GM18951 (cell line): ENCODE data around the gene MARCOL.
"Not testable (repeated sequence)": the region's sequence is repeated elsewhere in the genome, so short reads cannot be mapped to it uniquely, and the experiment has no call there.

Experiments
- POLR2A ChIP-seq: IDR thresholded peaks from 4 replicates; pipeline ENCODE4 v1.6.1; 2011; ENCODE audit warnings: mild to moderate bottlenecking; ENCODE audit not compliant: insufficient read length, insufficient read depth; ENCODE audit errors: extremely low read depth
- in situ Hi-C: fragments of 300-500 bp; cut with MboI; formaldehyde crosslinking; loops from one replicate; pipeline ENCODE4 v1.12.0; 2022; ENCODE audit warnings: low sequenced_read_pairs, mixed read lengths, inconsistent platforms; ENCODE audit not compliant: unreplicated experiment

MARCOL gene

DNA sequence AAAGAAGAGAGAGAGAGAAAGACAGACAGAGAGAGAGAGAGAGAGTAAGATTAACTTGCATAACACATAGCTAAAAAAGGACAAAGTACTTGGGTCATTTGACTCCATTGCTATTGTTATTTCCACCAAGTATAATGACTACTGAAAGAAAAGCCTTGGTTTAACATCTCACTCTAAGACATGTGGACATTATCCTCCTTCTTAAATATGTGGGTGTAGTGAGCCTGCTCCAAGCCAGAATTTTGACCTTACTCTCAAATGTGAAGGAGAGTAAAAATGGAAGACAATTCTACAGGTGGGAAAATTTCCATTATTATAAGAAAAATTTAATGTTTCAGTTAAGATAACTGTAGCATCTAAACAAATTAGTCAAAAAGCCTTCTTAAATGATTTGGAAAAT is 8.5 kb upstream of the MARCOL start:
- no peak for TF ChIP-seq POLR2A
- in situ Hi-C loops: no loop called here

- in situ Hi-C loops: no loop called here
- TF ChIP-seq POLR2A: no peak
These were observed 8.1 kb upstream of the MARCOL start for GRCh38 chr5:148230240-148230639.

GRCh38 chr5:148237785-148238417 is 424 bp upstream of the MARCOL start:
- in situ Hi-C loops: no loop called here
- no peak for TF ChIP-seq POLR2A

GRCh38 chr5:148248894-148249293 is 10.6 kb downstream of the MARCOL start:
- in situ Hi-C loops: no loop called here
- no peak for TF ChIP-seq POLR2A

- in situ Hi-C loops: no loop called here
- TF ChIP-seq POLR2A: no peak
These were observed 17.1 kb downstream of the MARCOL start for GRCh38 chr5:148255456-148255855.

DNA sequence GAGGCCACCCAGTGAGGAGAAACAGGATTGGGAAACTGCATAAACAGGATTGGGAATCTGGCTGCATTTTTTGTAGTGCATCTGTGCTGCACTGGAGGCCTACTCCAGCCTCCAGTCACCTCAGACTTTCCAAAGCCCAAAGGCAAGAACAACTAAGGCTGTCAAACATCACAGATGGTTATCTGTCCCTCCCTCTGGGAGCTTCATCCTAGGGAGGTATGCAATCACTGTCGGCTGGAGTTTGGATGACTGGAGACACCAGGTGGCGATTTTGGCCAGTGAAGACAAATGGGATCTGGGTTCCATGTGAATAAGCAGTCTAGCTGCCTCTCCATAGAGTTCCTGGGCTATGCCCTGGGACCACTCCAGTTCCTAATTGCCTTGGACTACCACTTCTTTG is 21.0 kb downstream of the MARCOL start:
- in situ Hi-C loops: no loop called here

DNA sequence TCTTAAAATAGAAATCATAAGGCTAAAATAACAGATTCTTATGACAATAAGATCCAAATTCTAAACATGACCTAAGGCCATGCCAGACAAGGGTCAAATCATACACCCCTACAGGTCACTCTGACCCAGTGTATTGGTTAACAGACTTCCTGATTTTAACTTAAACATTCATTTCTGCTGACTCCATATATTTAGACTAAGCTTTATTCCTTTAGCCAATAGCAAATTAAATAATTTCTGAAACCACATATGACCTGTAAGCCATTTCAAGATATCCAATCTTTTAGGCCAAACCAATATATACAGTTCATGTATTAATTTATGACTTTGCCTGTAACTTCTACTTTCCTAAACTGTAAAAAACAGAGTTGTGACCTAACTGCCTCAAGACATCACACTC is 22.9 kb downstream of the MARCOL start:
- in situ Hi-C loops: no loop called here
- no peak for TF ChIP-seq POLR2A

More for the DNA sequence above, 21.0 kb downstream of the MARCOL start:
- TF ChIP-seq POLR2A: no peak

DNA sequence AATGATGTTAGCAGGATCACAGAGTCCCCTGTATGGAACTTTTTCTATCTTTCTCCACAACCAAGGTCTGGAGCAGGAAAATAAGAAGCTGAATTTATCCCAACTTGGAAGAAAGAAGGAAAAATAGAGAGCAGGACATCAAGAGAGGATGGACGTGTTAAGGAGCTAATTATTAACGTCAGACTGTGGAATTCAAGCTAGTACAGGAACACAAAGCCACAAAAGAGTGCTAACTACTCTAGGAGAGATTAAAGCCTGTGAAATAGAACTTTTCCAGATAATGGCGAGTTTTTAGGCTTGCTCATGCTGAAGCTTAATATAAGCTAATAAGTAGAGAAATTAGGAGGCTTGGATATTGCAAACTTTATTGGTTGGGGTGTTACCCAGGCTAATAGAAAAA is 29.6 kb downstream of the MARCOL start:
- no peak for TF ChIP-seq POLR2A
- in situ Hi-C loops: no loop called here

DNA sequence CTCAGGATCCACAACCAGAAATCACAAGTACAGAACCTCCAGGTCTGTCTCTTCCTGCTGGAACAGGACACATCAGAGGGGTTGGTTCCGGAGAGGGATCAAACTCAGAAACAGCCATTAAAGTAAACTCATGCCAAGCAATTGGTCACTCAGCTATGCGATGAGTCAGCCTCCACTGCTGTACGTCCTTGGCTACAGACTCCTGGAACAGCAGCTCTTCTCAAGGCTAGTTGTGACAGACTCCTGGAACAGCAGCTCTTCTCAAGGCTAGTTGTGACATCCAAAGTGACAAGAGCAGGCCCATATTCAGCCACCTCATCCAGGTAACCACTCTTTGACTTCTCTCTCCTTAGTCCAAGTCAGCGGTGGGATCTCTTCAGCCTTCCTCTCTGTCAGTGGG is 30.2 kb downstream of the MARCOL start, which contains the start of gene SPINK13:
Gene SPINK13, plus strand, starts transcription at position 229 of the 400 bp plus-strand sequence. CDS start 1,279 bp downstream, outside the sequence.
- in situ Hi-C loops: no loop called here
- TF ChIP-seq POLR2A: no peak

GRCh38 chr5:148275129-148275528 is 36.8 kb downstream of the MARCOL start:
- in situ Hi-C loops: not testable (repeated sequence)

- in situ Hi-C loops: not testable (repeated sequence)
These were observed 42.6 kb downstream of the MARCOL start for GRCh38 chr5:148280893-148281292.

DNA sequence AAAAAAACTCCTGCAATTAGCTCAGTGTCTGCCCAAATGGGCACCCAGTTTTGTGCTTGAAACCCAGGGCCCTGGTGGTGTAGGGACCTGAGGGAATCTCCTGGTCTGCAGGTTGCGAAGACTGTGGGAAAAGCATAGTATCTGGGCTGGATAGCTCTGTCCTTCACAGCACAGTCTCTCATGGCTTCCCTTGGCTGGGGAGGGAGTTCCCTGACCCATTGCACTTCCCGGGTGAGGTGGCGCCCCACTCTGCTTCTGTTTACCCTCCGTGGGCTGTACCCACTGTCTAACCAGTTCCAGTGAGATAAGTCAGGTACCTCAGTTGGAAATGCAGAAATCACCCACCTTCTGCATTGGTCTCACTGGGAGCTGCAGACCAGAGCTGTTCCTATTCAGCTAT is 43.0 kb downstream of the MARCOL start:
- in situ Hi-C loops: not testable (repeated sequence)

- in situ Hi-C loops: no loop called here
These were observed 52.2 kb downstream of the MARCOL start for GRCh38 chr5:148290271-148291195.

More at GRCh38 chr5:148290271-148291195, 52.2 kb downstream of the MARCOL start:
- no peak for TF ChIP-seq POLR2A
